ENCODE results near the gene PEAK1.

Gene PEAK1

DNA sequence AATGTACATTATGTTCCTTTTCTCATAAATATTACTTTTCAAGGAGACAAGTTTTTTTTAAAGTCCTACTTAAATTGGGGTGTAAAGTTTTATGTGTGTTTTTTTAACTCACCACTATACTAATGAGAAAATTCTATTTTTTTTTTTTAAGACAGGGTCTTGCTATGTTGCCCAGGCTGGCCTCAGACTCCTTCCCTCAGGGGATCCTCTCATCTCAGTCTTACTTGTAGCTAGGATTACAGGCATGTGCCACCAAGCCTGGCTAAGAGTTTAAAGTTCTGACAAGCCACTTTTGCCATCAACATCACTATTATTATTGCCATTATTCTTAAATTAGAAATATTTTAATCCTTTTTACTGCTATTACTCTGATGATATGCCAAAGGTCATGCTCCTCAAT is 356.7 kb downstream of the PEAK1 start (continued):
- TF ChIP-seq, protein P1, sequence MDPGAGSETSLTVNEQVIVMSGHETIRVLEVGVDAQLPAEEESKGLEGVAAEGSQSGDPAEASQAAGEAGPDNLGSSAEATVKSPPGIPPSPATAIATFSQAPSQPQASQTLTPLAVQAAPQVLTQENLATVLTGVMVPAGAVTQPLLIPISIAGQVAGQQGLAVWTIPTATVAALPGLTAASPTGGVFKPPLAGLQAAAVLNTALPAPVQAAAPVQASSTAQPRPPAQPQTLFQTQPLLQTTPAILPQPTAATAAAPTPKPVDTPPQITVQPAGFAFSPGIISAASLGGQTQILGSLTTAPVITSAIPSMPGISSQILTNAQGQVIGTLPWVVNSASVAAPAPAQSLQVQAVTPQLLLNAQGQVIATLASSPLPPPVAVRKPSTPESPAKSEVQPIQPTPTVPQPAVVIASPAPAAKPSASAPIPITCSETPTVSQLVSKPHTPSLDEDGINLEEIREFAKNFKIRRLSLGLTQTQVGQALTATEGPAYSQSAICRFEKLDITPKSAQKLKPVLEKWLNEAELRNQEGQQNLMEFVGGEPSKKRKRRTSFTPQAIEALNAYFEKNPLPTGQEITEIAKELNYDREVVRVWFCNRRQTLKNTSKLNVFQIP (CRISPR knock-in tag; IDR thresholded peaks at IDR 0.05; ENCODE audit: borderline replicate concordance, low read depth): no peak
- TF ChIP-seq ZC3H10 (CRISPR knock-in tag; IDR thresholded peaks at IDR 0.05): no peak
- TF ChIP-seq, protein P2, sequence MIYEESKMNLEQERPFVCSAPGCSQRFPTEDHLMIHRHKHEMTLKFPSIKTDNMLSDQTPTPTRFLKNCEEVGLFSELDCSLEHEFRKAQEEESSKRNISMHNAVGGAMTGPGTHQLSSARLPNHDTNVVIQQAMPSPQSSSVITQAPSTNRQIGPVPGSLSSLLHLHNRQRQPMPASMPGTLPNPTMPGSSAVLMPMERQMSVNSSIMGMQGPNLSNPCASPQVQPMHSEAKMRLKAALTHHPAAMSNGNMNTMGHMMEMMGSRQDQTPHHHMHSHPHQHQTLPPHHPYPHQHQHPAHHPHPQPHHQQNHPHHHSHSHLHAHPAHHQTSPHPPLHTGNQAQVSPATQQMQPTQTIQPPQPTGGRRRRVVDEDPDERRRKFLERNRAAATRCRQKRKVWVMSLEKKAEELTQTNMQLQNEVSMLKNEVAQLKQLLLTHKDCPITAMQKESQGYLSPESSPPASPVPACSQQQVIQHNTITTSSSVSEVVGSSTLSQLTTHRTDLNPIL (CRISPR knock-in tag; IDR thresholded peaks at IDR 0.05; ENCODE audit: low read depth): no peak
- no peak for TF ChIP-seq PPARA (CRISPR knock-in tag; IDR thresholded peaks at IDR 0.05; ENCODE audit: borderline replicate concordance)

DNA sequence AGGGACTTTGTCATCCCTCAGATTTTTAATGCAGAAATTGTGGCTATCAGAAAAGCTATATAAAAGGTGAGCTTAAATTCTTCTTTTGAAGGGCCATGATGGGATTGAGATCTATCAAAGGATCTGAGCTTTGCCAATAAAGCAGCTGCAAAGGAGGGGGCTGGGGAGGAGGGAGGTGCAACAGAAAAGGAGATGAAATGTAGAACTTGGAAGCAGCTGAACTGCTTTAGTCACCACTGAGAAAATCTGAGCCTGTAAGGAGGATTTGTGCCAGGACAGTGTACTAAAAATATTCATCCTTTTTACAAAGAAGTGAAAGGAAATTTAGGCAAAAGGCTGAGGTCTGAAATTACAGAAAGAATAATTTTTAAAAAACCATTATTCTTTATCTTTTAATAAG is 359.4 kb downstream of the PEAK1 start:
- ATAC-seq: peak; percentile 61
- no peak for TF ChIP-seq RARB (CRISPR knock-in tag; IDR thresholded peaks at IDR 0.05)
- TF ChIP-seq, protein P2 (CRISPR knock-in tag; IDR thresholded peaks at IDR 0.05; ENCODE audit: low read depth): no peak
- TF ChIP-seq ARNTL (CRISPR knock-in tag; IDR thresholded peaks at IDR 0.05; ENCODE audit: borderline replicate concordance, low read depth): no peak
- TF ChIP-seq ZNF565 (CRISPR knock-in tag; conservative IDR thresholded peaks at IDR 0.05; ENCODE audit: low read depth): no peak
- TF ChIP-seq ESRRG (CRISPR knock-in tag; IDR thresholded peaks at IDR 0.05): no peak
- no peak for TF ChIP-seq ZFP3 (CRISPR knock-in tag; IDR thresholded peaks at IDR 0.05)
- no peak for TF ChIP-seq ZNF70 (CRISPR knock-in tag; IDR thresholded peaks at IDR 0.05)
- TF ChIP-seq SNAI2 (CRISPR knock-in tag; IDR thresholded peaks at IDR 0.05): no peak
- TF ChIP-seq TCF4 (CRISPR knock-in tag; IDR thresholded peaks at IDR 0.05; ENCODE audit: borderline replicate concordance): no peak
- TF ChIP-seq ZC3H10 (CRISPR knock-in tag; IDR thresholded peaks at IDR 0.05): no peak
- TF ChIP-seq, protein P3, sequence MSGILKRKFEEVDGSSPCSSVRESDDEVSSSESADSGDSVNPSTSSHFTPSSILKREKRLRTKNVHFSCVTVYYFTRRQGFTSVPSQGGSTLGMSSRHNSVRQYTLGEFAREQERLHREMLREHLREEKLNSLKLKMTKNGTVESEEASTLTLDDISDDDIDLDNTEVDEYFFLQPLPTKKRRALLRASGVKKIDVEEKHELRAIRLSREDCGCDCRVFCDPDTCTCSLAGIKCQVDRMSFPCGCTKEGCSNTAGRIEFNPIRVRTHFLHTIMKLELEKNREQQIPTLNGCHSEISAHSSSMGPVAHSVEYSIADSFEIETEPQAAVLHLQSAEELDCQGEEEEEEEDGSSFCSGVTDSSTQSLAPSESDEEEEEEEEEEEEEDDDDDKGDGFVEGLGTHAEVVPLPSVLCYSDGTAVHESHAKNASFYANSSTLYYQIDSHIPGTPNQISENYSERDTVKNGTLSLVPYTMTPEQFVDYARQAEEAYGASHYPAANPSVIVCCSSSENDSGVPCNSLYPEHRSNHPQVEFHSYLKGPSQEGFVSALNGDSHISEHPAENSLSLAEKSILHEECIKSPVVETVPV (CRISPR knock-in tag; IDR thresholded peaks at IDR 0.05): no peak
- TF ChIP-seq TOX (CRISPR knock-in tag; IDR thresholded peaks at IDR 0.05; ENCODE audit: borderline replicate concordance): no peak
- TF ChIP-seq PPARA (CRISPR knock-in tag; IDR thresholded peaks at IDR 0.05; ENCODE audit: borderline replicate concordance): no peak
- TF ChIP-seq, protein P4, sequence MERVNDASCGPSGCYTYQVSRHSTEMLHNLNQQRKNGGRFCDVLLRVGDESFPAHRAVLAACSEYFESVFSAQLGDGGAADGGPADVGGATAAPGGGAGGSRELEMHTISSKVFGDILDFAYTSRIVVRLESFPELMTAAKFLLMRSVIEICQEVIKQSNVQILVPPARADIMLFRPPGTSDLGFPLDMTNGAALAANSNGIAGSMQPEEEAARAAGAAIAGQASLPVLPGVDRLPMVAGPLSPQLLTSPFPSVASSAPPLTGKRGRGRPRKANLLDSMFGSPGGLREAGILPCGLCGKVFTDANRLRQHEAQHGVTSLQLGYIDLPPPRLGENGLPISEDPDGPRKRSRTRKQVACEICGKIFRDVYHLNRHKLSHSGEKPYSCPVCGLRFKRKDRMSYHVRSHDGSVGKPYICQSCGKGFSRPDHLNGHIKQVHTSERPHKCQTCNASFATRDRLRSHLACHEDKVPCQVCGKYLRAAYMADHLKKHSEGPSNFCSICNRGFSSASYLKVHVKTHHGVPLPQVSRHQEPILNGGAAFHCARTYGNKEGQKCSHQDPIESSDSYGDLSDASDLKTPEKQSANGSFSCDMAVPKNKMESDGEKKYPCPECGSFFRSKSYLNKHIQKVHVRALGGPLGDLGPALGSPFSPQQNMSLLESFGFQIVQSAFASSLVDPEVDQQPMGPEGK (CRISPR knock-in tag; IDR thresholded peaks at IDR 0.05; ENCODE audit: borderline replicate concordance): no peak
- no peak for TF ChIP-seq CSDC2 (CRISPR knock-in tag; IDR thresholded peaks at IDR 0.05)
- no peak for TF ChIP-seq ISL1 (CRISPR knock-in tag; IDR thresholded peaks at IDR 0.05)
- TF ChIP-seq GLIS3 (CRISPR knock-in tag; IDR thresholded peaks at IDR 0.05): no peak
- TF ChIP-seq, protein P5, sequence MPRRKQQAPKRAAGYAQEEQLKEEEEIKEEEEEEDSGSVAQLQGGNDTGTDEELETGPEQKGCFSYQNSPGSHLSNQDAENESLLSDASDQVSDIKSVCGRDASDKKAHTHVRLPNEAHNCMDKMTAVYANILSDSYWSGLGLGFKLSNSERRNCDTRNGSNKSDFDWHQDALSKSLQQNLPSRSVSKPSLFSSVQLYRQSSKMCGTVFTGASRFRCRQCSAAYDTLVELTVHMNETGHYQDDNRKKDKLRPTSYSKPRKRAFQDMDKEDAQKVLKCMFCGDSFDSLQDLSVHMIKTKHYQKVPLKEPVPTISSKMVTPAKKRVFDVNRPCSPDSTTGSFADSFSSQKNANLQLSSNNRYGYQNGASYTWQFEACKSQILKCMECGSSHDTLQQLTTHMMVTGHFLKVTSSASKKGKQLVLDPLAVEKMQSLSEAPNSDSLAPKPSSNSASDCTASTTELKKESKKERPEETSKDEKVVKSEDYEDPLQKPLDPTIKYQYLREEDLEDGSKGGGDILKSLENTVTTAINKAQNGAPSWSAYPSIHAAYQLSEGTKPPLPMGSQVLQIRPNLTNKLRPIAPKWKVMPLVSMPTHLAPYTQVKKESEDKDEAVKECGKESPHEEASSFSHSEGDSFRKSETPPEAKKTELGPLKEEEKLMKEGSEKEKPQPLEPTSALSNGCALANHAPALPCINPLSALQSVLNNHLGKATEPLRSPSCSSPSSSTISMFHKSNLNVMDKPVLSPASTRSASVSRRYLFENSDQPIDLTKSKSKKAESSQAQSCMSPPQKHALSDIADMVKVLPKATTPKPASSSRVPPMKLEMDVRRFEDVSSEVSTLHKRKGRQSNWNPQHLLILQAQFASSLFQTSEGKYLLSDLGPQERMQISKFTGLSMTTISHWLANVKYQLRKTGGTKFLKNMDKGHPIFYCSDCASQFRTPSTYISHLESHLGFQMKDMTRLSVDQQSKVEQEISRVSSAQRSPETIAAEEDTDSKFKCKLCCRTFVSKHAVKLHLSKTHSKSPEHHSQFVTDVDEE (CRISPR knock-in tag; IDR thresholded peaks at IDR 0.05): no peak

DNA sequence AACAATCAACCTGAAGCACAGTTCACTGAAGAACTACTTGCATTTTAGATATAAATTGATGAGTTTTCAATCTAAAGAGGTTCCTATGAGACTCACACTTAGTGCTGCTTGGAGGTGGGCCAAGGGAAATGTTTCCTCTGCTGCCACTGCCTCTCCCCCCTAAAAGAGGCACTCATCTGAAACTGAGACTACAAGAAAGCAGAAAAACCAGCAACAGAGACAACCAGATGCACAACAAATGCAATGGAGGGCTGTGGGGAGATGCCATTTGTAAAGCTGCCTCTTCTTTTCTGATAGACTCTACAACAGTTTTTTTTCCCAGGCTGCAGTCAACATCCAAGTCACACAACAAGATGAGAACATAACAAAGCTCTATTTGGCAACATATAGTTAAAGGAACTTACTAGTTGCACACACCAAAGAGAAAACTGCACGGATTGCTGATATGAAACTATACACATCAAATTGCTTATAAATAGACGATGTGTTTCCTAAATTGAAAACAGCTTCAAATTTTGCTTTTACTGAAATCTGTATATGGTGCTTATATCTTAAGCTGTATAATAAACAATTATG is 360.0 kb downstream of the PEAK1 start:
- no peak for ATAC-seq
- no peak for TF ChIP-seq ESRRG (CRISPR knock-in tag; IDR thresholded peaks at IDR 0.05)
- no peak for TF ChIP-seq BACH2 (CRISPR knock-in tag; IDR thresholded peaks at IDR 0.05; ENCODE audit: borderline replicate concordance)
- TF ChIP-seq, protein P4 (CRISPR knock-in tag; IDR thresholded peaks at IDR 0.05; ENCODE audit: borderline replicate concordance): no peak
- TF ChIP-seq PPARA (CRISPR knock-in tag; IDR thresholded peaks at IDR 0.05; ENCODE audit: borderline replicate concordance): no peak
- TF ChIP-seq, protein P5 (CRISPR knock-in tag; IDR thresholded peaks at IDR 0.05): no peak

Measured in SK-N-SH treated with all-trans-retinoic acid at 6 μM for 48 hours (cell line).